HAP-1 (cell line): Measurements from ENCODE around the gene SPRYD3.

Source experiments
- DNase-seq, 2 experiments: peaks; one replicate each; pipeline ENCODE4 v3.0.0-alpha.2; 2016 to 2020; ENCODE audit warnings: low spot score in 2 of 2
- H3K27me3 ChIP-seq: fragments of 250-450 bp; sonication (Bioruptor Pico); 2 replicates; pipeline ENCODE4 v1.5.1; 2020; ENCODE audit warnings: low read depth, mild to moderate bottlenecking, moderate library complexity
- H3K36me3 ChIP-seq: fragments of 250-450 bp; sonication (Bioruptor Pico); replicated peaks from 2 replicates; pipeline ENCODE4 v1.5.1; 2020; ENCODE audit warnings: mild to moderate bottlenecking
- H3K4me1 ChIP-seq: fragments of 250-450 bp; sonication (Bioruptor Pico); 2 replicates; pipeline ENCODE4 v1.5.1; 2020; ENCODE audit warnings: mild to moderate bottlenecking
- H3K4me3 ChIP-seq: fragments of 250-450 bp; sonication (Bioruptor Pico); 2 replicates; pipeline ENCODE4 v1.5.1; 2020; ENCODE audit warnings: mild to moderate bottlenecking, moderate library complexity
- H3K9me3 ChIP-seq: fragments of 250-450 bp; sonication (Bioruptor Pico); 2 replicates; pipeline ENCODE4 v1.5.1; 2020; ENCODE audit warnings: mild to moderate bottlenecking, moderate library complexity
- in situ Hi-C: fragments of 300-500 bp; cut with MboI; formaldehyde crosslinking; loops from 3 replicates; pipeline ENCODE4 v1.14.3; 2020; ENCODE audit warnings: low sequenced_read_pairs, inconsistent platforms, mixed read lengths

The SPRYD3 gene

GRCh38 chr12:53051058-53051880 lies 27.9 kb downstream of the SPRYD3 start:
- H3K4me1 ChIP-seq = peaks cover 26% of the 10 kb centered on the region

GRCh38 chr12:53050426-53051057 lies 28.6 kb downstream of the SPRYD3 start:
- no peak overlapping the region for H3K4me3 ChIP-seq
- H3K4me1 ChIP-seq = peaks cover 30% of the 10 kb centered on the region
- H3K27me3 ChIP-seq = no peaks in the 10 kb centered on the region
- H3K9me3 ChIP-seq = no peaks in the 10 kb centered on the region
- in situ Hi-C loops = no loop called here
- no peaks in the 10 kb centered on the region for H3K36me3 ChIP-seq
- no peak for DNase-seq

More at GRCh38 chr12:53051058-53051880, 27.9 kb downstream of the SPRYD3 start:
- Histone ChIP-seq H3K4me3 (no peak overlapping the region), H3K27me3 (no peaks in the 10 kb centered on the region), H3K36me3 (no peaks in the 10 kb centered on the region), H3K9me3 (no peaks in the 10 kb centered on the region)
- in situ Hi-C loops = no loop called here
- no peak for DNase-seq

GRCh38 chr12:53049571-53050318 lies 29.4 kb downstream of the SPRYD3 start, which contains the start of gene TNS2:
TNS2 (plus strand) TSS chr12:53050065; CDS start chr12:53050186, 121 bp downstream.
- Histone ChIP-seq H3K9me3 (no peaks in the 10 kb centered on the region), H3K36me3 (no peaks in the 10 kb centered on the region), H3K4me3 (no peak within 1 kb of the TSS), H3K4me1 (peaks cover 30% of the 10 kb centered on the region), H3K27me3 (no peaks in the 10 kb centered on the region)
- in situ Hi-C loops = no loop called here
- DNase-seq = peak; percentile 11 to 65

GRCh38 chr12:53048780-53049401 lies 30.3 kb downstream of the SPRYD3 start:
- in situ Hi-C loops = no loop called here
- Histone ChIP-seq H3K4me3 (no peak overlapping the region), H3K9me3 (no peaks in the 10 kb centered on the region), H3K4me1 (peaks cover 30% of the 10 kb centered on the region), H3K36me3 (no peaks in the 10 kb centered on the region), H3K27me3 (no peaks in the 10 kb centered on the region)
- DNase-seq = peak; percentile 55 to 66

GRCh38 chr12:53048033-53048779 lies 31.0 kb downstream of the SPRYD3 start:
- DNase-seq = no peak
- H3K4me1 ChIP-seq = peaks cover 30% of the 10 kb centered on the region
- in situ Hi-C loops = no loop called here
- no peaks in the 10 kb centered on the region for H3K9me3 ChIP-seq
- H3K4me3 ChIP-seq = peak overlapping the region; percentile 11; the same call in 1 of the 2 replicates
- no peaks in the 10 kb centered on the region for H3K27me3 ChIP-seq
- H3K36me3 ChIP-seq = no peaks in the 10 kb centered on the region

- H3K9me3 ChIP-seq = no peaks in the 10 kb centered on the region
- peak; percentile 52 to 78 for DNase-seq
- H3K36me3 ChIP-seq = peaks cover 6% of the 10 kb centered on the region; the same call in 1 of the 2 replicates
- in situ Hi-C loops = no loop called here
- H3K4me3 ChIP-seq = peak overlapping the region; percentile 11
- peaks cover 30% of the 10 kb centered on the region for H3K4me1 ChIP-seq
- H3K27me3 ChIP-seq = no peaks in the 10 kb centered on the region
Measured at GRCh38 chr12:53047221-53048032, 31.8 kb downstream of the SPRYD3 start.

GRCh38 chr12:53046655-53047220 lies 32.5 kb downstream of the SPRYD3 start:
- peak; percentile 46 to 79 for DNase-seq
- in situ Hi-C loops = no loop called here
- Histone ChIP-seq H3K36me3 (peaks cover 6% of the 10 kb centered on the region), H3K9me3 (no peaks in the 10 kb centered on the region), H3K4me3 (peak overlapping the region; percentile 56), H3K27me3 (no peaks in the 10 kb centered on the region), H3K4me1 (peaks cover 30% of the 10 kb centered on the region)

- in situ Hi-C loops = no loop called here
- Histone ChIP-seq H3K27me3 (no peaks in the 10 kb centered on the region), H3K9me3 (no peaks in the 10 kb centered on the region), H3K4me3 (no peak overlapping the region; the same call in 1 of the 2 replicates), H3K4me1 (peaks cover 30% of the 10 kb centered on the region), H3K36me3 (peaks cover 6% of the 10 kb centered on the region)
- no peak for DNase-seq
Measured at GRCh38 chr12:53045696-53046045, 33.5 kb downstream of the SPRYD3 start.

GRCh38 chr12:53044896-53045695 lies 34.1 kb downstream of the SPRYD3 start:
- no peak overlapping the region for H3K4me3 ChIP-seq
- H3K27me3 ChIP-seq = no peaks in the 10 kb centered on the region
- H3K9me3 ChIP-seq = no peaks in the 10 kb centered on the region
- H3K36me3 ChIP-seq = peaks cover 10% of the 10 kb centered on the region
- peaks cover 30% of the 10 kb centered on the region for H3K4me1 ChIP-seq
- in situ Hi-C loops = no loop called here
- DNase-seq = no peak

- in situ Hi-C loops = no loop called here
- Histone ChIP-seq H3K4me3 (no peak overlapping the region), H3K36me3 (peaks cover 19% of the 10 kb centered on the region), H3K27me3 (no peaks in the 10 kb centered on the region), H3K9me3 (no peaks in the 10 kb centered on the region), H3K4me1 (peaks cover 23% of the 10 kb centered on the region)
- DNase-seq = no peak
Measured at GRCh38 chr12:53044052-53044581, 35.1 kb downstream of the SPRYD3 start.

GRCh38 chr12:53042607-53043454 lies 36.4 kb downstream of the SPRYD3 start:
- Histone ChIP-seq H3K9me3 (no peaks in the 10 kb centered on the region), H3K4me3 (no peak overlapping the region), H3K4me1 (peaks cover 10% of the 10 kb centered on the region), H3K36me3 (peaks cover 32% of the 10 kb centered on the region), H3K27me3 (no peaks in the 10 kb centered on the region)
- DNase-seq = no peak
- in situ Hi-C loops = no loop called here
